ENCODE measurements around the gene SMAP1. TPM values are rescaled to one million over a fixed set of nuclear protein-coding genes. Genes with fewer than 3 reads are reported as not detected.
A peak's percentile ranks its signal among the peaks of the same experiment; 100 is the strongest.

SMAP1 gene
- polyA plus RNA-seq, 3 donors, result 12.6 to 22.1 (median 20.3) TPM

DNA sequence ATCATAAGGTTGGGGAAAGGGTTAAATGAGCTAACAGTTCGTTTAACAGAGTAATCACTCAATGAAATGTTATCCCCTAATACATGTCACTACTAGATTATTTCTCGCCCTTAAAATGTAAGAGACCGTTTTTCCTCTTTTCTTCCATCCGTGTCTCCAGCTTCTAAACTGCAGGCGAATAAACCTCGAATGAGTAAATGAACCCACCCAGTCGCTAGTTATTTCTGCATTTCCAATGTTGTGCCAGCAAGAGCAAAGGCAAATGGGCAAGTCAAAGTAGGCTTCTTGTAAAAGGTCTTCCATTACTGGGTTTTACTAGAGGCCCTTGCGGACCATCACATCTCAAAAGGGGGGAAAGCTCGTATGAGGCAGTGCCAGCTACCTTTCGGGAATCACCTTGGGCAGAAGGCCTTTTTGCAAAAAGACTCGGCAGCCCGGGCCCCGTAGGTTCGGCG, 400 bp upstream of the SMAP1 start:
- peak overlapping the region; percentile 93 for H3K9ac ChIP-seq (ENCODE audit: insufficient read depth, low read length, poor library complexity, severe bottlenecking)
- Mint-ChIP-seq H3K27me3 (ENCODE audit: low read depth in 3 of 3) (peaks cover 0 to 3% (median 2%) of the 10 kb centered on the region in 3 donors), H3K9me3 (peaks cover 0 to 3% (median 0%) of the 10 kb centered on the region in 7 donors), H3K36me3 (peaks cover 7 to 8% of the 10 kb centered on the region in 2 donors), H3K4me3 (peak overlapping the region; percentile 81 to 92), H3K4me1 (peaks cover 41% of the 10 kb centered on the region), H3K27ac (peak overlapping the region; percentile 90 to 97 (median 93))
- peaks cover 42% of the 10 kb centered on the region for H3K79me2 ChIP-seq (ENCODE audit: insufficient read depth, low read length)
- intact Hi-C loops (cut with micrococcal nuclease), result no loop called here
- 24% methylated on average over 7 of the region's 15 CpGs for WGBS (ENCODE audit: insufficient coverage)
- TF ChIP-seq, protein P1, sequence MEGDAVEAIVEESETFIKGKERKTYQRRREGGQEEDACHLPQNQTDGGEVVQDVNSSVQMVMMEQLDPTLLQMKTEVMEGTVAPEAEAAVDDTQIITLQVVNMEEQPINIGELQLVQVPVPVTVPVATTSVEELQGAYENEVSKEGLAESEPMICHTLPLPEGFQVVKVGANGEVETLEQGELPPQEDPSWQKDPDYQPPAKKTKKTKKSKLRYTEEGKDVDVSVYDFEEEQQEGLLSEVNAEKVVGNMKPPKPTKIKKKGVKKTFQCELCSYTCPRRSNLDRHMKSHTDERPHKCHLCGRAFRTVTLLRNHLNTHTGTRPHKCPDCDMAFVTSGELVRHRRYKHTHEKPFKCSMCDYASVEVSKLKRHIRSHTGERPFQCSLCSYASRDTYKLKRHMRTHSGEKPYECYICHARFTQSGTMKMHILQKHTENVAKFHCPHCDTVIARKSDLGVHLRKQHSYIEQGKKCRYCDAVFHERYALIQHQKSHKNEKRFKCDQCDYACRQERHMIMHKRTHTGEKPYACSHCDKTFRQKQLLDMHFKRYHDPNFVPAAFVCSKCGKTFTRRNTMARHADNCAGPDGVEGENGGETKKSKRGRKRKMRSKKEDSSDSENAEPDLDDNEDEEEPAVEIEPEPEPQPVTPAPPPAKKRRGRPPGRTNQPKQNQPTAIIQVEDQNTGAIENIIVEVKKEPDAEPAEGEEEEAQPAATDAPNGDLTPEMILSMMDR (IDR thresholded peaks at IDR 0.05), result no peak
- peak overlapping the region; percentile 72 to 95 for H3K27ac ChIP-seq (ENCODE audit: low read depth in 1 of 2, low read length in 2 of 2)
- no peaks in the 10 kb centered on the region for H3K9me3 ChIP-seq (replicated peaks in 1 of 2; ENCODE audit: control insufficient read depth in 1 of 2, insufficient read depth in 1 of 2, low read length in 2 of 2)
- DNase-seq, result no peak
- H2AFZ ChIP-seq (ENCODE audit: insufficient read depth, low read depth, low read length, poor library complexity, severe bottlenecking), result peak overlapping the region; percentile 93
- H4K20me1 ChIP-seq (ENCODE audit: insufficient read depth, low read length), result peaks cover 34% of the 10 kb centered on the region
- peaks cover 0 to 2% of the 10 kb centered on the region in 2 donors for H3K27me3 ChIP-seq (ENCODE audit: control insufficient read depth in 2 of 2, insufficient read depth in 2 of 2, low read length in 2 of 2)
- peak overlapping the region; percentile 30 to 84 (median 76) for H3K4me3 ChIP-seq (replicated peaks in 1 of 3; ENCODE audit: low read depth in 2 of 3, low read length in 3 of 3)
- peaks cover 25 to 27% of the 10 kb centered on the region in 2 donors for H3K4me1 ChIP-seq (ENCODE audit: control insufficient read depth in 1 of 2, insufficient read depth in 2 of 2, low read length in 2 of 2)
- peak overlapping the region; percentile 74 for H3K4me2 ChIP-seq (replicated peaks; ENCODE audit: extremely low read depth, low read length, poor library complexity, severe bottlenecking)
- peaks cover 0 to 8% of the 10 kb centered on the region in 2 donors for H3K36me3 ChIP-seq (replicated peaks in 1 of 2; ENCODE audit: control insufficient read depth in 1 of 2, insufficient read depth in 2 of 2, low read length in 2 of 2)

DNA sequence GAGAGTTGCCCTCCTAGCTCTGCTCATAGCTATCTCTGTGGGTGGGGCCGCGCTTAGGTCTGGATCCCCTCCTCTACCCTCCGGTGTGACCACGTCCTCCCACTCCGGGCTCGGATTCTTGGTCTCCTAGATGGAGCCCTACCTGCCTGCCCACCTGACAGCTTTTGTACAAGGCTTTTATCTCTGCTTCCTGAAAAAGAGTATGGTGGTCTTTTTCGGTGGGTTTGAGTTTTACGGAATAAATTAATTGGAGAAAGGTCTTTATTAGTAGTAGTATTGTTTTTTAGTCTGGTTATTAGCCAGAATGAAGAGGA, 773 bp downstream of the SMAP1 start:
- H3K4me1 Mint-ChIP-seq, result peaks cover 45% of the 10 kb centered on the region
- Histone ChIP-seq H3K4me1 (ENCODE audit: control insufficient read depth in 1 of 2, insufficient read depth in 2 of 2, low read length in 2 of 2) (peaks cover 25 to 27% of the 10 kb centered on the region in 2 donors), H4K20me1 (ENCODE audit: insufficient read depth, low read length) (peaks cover 46% of the 10 kb centered on the region), H3K36me3 (replicated peaks in 1 of 2; ENCODE audit: control insufficient read depth in 1 of 2, insufficient read depth in 2 of 2, low read length in 2 of 2) (peaks cover 0 to 8% of the 10 kb centered on the region in 2 donors), H3K4me3 (replicated peaks in 1 of 3; ENCODE audit: low read depth in 2 of 3, low read length in 3 of 3) (peak overlapping the region; percentile 72 to 84 (median 76)), H3K9me3 (replicated peaks in 1 of 2; ENCODE audit: control insufficient read depth in 1 of 2, insufficient read depth in 1 of 2, low read length in 2 of 2) (no peaks in the 10 kb centered on the region), H3K27me3 (ENCODE audit: control insufficient read depth in 2 of 2, insufficient read depth in 2 of 2, low read length in 2 of 2) (no peaks in the 10 kb centered on the region), H2AFZ (ENCODE audit: insufficient read depth, low read depth, low read length, poor library complexity, severe bottlenecking) (peak overlapping the region; percentile 93), H3K9ac (ENCODE audit: insufficient read depth, low read length, poor library complexity, severe bottlenecking) (peak overlapping the region; percentile 93), H3K79me2 (ENCODE audit: insufficient read depth, low read length) (peaks cover 54% of the 10 kb centered on the region), H3K27ac (ENCODE audit: low read depth in 1 of 2, low read length in 2 of 2) (peak overlapping the region; percentile 72 to 95), H3K4me2 (replicated peaks; ENCODE audit: extremely low read depth, low read length, poor library complexity, severe bottlenecking) (peak overlapping the region; percentile 74)
- peaks cover 0 to 3% (median 0%) of the 10 kb centered on the region in 3 donors for H3K27me3 Mint-ChIP-seq (ENCODE audit: low read depth in 3 of 3)
- peak overlapping the region; percentile 89 to 90 for H3K4me3 Mint-ChIP-seq
- intact Hi-C loops (cut with micrococcal nuclease), result no loop called here
- DNase-seq, result no peak
- peaks cover 0 to 3% (median 0%) of the 10 kb centered on the region in 7 donors for H3K9me3 Mint-ChIP-seq
- H3K27ac Mint-ChIP-seq, result peak overlapping the region; percentile 69 to 90 (median 81)
- TF ChIP-seq, protein P1 (IDR thresholded peaks at IDR 0.05), result no peak
- 0% methylated on average over 2 of the region's 8 CpGs for WGBS (ENCODE audit: insufficient coverage)
- H3K36me3 Mint-ChIP-seq, result peaks cover 7 to 8% of the 10 kb centered on the region in 2 donors
